ENCODE results near the gene POLR2C.
"Not testable (repeated sequence)": the region's sequence is repeated elsewhere in the genome, so short reads cannot be mapped to it uniquely, and the experiment has no call there.

POLR2C gene

DNA sequence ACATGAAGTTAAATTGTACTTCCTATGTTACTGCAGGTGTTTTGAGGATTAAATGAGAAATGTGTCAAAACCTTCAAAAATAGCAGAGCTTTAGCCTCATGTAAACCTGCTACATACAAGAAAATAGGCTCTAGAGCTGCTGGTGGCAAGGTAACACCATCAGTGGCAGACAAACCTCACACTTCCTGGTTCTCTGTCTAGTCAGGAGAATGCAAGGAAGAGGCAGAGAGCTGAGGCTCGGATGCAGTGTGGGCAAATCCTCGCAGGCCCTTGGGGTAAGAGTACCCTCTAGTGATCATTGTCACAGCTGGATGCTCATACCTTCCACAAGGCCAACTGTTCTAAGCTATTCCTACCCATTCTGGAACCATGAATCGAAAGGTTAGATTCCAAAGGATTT lies 29.5 kb upstream of the POLR2C start:
- peaks cover 88% of the 10 kb centered on the region for H3K36me3 ChIP-seq (ENCODE audit: insufficient read depth, low read length)
- no peak overlapping the region for H2AFZ ChIP-seq (ENCODE audit: low read depth, low read length)
- no peaks in the 10 kb centered on the region for H3K27me3 ChIP-seq (ENCODE audit: insufficient read depth, low read length)
- H3K4me3 ChIP-seq (ENCODE audit: low read length): no peak overlapping the region
- no peaks in the 10 kb centered on the region for H3K4me1 ChIP-seq (ENCODE audit: insufficient read depth, low read length)
- no peaks in the 10 kb centered on the region for H3K9me3 ChIP-seq (ENCODE audit: low read length)

DNA sequence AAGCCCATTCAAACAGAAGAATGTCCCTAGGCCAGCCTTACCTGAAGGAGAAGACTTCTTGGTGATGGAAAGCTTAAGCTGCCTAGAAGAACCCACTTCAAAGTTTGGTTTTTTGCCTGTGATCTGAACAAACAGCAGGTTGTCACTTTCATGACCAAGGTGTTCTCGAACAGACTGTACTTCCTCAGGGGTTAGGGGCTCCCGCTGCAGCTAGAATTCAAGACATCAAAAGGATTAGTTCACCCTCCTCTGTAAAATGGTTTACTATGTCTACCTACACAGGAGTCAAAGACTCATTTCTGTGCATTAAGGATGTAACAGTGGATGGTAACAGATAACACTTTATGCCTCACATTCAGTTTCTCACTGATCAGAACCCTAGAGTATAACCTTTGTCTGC lies 28.5 kb upstream of the POLR2C start:
- Histone ChIP-seq H3K36me3 (ENCODE audit: insufficient read depth, low read length) (peaks cover 87% of the 10 kb centered on the region), H3K4me1 (ENCODE audit: insufficient read depth, low read length) (no peaks in the 10 kb centered on the region), H3K9me3 (ENCODE audit: low read length) (no peaks in the 10 kb centered on the region)

DNA sequence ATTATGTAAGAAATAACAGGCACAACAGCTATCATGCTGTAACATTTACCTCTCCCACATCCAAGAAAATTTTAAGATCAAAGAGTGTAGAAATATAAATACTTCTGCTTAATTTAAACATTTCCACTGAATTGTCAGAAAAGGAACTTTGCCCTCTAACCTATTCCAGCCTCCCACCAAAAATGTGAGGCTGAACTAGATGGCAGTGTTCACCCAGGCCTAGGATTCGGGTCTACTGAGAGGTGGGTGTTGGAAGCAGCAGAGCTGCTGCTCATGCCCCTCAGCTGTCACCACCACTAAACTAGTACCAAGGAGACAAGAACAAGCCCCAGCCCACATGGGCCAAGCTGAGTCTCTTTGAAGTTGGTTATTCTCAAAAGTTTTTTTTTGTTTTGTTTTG lies 26.6 kb upstream of the POLR2C start:
- no peaks in the 10 kb centered on the region for H3K4me1 ChIP-seq (ENCODE audit: insufficient read depth, low read length)
- H2AFZ ChIP-seq (ENCODE audit: low read depth, low read length): no peak overlapping the region
- H3K27me3 ChIP-seq (ENCODE audit: insufficient read depth, low read length): no peaks in the 10 kb centered on the region
- no peaks in the 10 kb centered on the region for H3K9me3 ChIP-seq (ENCODE audit: low read length)
- H3K4me3 ChIP-seq (ENCODE audit: low read length): no peak overlapping the region
- H3K36me3 ChIP-seq (ENCODE audit: insufficient read depth, low read length): peaks cover 85% of the 10 kb centered on the region

More for the DNA sequence above, 28.5 kb upstream of the POLR2C start:
- H2AFZ ChIP-seq (ENCODE audit: low read depth, low read length): no peak overlapping the region
- no peak overlapping the region for H3K4me3 ChIP-seq (ENCODE audit: low read length)
- H3K27me3 ChIP-seq (ENCODE audit: insufficient read depth, low read length): no peaks in the 10 kb centered on the region

DNA sequence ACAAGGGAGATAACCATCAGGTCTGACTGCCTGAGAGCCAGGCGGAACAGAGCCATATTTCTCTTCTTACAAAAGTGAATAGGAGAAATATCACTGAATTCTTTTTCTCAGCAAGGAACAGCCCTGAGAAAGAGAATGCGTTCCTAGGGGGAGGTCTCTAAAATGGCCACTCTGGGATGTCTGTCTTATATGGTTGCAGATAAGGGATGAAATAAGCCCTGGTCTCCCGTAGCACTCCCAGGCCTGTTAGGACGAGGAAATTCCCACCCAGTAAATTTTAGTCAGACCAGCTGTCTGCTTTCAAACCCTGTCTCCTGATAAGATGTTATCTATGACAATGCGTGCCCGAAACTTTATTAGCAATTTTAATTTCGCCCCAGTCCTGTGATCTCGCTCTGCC lies 22.5 kb upstream of the POLR2C start:
- not testable (repeated sequence) for H3K9me3 ChIP-seq (ENCODE audit: low read length); H3K27me3 ChIP-seq (ENCODE audit: insufficient read depth, low read length); H3K4me3 ChIP-seq (ENCODE audit: low read length); H2AFZ ChIP-seq (ENCODE audit: low read depth, low read length); H3K4me1 ChIP-seq (ENCODE audit: insufficient read depth, low read length)
- H3K36me3 ChIP-seq (ENCODE audit: insufficient read depth, low read length): peaks cover 54% of the 10 kb centered on the region

DNA sequence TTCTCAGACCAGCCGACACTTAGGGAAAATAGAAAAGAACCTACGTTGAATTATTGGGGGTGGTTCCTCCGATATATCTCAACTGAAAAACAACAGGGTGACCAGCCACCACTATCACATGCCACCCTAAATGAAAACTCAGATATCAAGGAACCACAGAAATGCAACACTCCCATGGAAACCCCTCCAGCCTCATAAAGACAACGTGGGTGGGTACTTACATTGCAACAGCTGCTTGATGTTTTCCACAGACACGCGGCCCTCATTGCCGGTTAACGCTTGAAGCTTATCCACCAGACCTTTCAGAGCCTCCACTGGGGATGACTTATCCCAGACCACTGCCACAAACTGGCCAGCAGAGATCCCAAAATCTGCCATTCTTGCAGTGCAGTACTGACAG lies 21.9 kb upstream of the POLR2C start:
- H2AFZ ChIP-seq (ENCODE audit: low read depth, low read length); H3K4me1 ChIP-seq (ENCODE audit: insufficient read depth, low read length); H3K4me3 ChIP-seq (ENCODE audit: low read length); H3K9me3 ChIP-seq (ENCODE audit: low read length); H3K27me3 ChIP-seq (ENCODE audit: insufficient read depth, low read length): not testable (repeated sequence)
- peaks cover 51% of the 10 kb centered on the region for H3K36me3 ChIP-seq (ENCODE audit: insufficient read depth, low read length)

DNA sequence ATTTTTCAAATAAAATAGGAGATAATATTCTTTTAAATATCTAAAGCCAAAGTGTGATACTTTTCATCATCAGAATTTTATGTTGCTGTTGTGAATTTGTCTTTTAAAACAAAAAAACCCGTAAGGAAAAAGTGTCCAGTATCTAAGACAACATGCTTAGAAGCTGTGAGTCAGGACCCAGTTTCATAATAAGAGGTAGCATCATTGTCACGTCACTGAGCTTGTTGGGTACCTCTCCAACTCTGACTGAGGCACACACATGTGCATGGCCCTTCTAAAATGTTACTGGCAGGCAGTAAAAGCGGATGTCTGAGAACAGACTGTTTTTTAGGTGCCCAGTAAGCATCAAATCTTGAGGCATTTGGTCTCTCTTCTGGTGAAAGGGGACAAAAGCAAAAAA lies 17.8 kb upstream of the POLR2C start:
- H3K36me3 ChIP-seq (ENCODE audit: insufficient read depth, low read length): peaks cover 16% of the 10 kb centered on the region
- peaks cover 13% of the 10 kb centered on the region for H3K4me1 ChIP-seq (ENCODE audit: insufficient read depth, low read length)

DNA sequence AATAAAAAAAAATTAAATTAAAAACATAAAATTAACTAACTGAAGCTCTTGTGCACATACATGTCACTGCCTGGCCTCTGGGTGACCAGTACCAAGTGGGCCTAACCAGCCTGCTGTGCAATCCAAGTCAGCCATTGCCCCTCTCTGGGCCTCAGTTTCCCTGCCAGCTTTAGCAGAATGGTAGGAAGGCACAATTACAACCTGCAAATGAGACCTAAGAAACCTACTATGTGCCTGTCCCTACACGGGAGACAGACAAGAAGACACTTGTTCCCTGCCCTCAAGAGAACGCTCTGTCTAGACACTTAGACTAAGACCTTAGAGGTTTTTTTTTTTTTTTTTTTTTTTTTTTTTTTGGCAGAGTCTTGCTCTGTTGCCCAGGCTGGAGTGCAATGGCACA lies 17.0 kb upstream of the POLR2C start:
- H3K36me3 ChIP-seq (ENCODE audit: insufficient read depth, low read length): peaks cover 11% of the 10 kb centered on the region
- no peaks in the 10 kb centered on the region for H3K27me3 ChIP-seq (ENCODE audit: insufficient read depth, low read length)
- H3K4me1 ChIP-seq (ENCODE audit: insufficient read depth, low read length): peaks cover 13% of the 10 kb centered on the region
- H2AFZ ChIP-seq (ENCODE audit: low read depth, low read length): no peak overlapping the region
- no peaks in the 10 kb centered on the region for H3K9me3 ChIP-seq (ENCODE audit: low read length)
- H3K4me3 ChIP-seq (ENCODE audit: low read length): no peak overlapping the region

More for the DNA sequence above, 17.8 kb upstream of the POLR2C start:
- H3K27me3 ChIP-seq (ENCODE audit: insufficient read depth, low read length): no peaks in the 10 kb centered on the region
- H3K4me3 ChIP-seq (ENCODE audit: low read length): no peak overlapping the region
- no peaks in the 10 kb centered on the region for H3K9me3 ChIP-seq (ENCODE audit: low read length)
- H2AFZ ChIP-seq (ENCODE audit: low read depth, low read length): no peak overlapping the region

DNA sequence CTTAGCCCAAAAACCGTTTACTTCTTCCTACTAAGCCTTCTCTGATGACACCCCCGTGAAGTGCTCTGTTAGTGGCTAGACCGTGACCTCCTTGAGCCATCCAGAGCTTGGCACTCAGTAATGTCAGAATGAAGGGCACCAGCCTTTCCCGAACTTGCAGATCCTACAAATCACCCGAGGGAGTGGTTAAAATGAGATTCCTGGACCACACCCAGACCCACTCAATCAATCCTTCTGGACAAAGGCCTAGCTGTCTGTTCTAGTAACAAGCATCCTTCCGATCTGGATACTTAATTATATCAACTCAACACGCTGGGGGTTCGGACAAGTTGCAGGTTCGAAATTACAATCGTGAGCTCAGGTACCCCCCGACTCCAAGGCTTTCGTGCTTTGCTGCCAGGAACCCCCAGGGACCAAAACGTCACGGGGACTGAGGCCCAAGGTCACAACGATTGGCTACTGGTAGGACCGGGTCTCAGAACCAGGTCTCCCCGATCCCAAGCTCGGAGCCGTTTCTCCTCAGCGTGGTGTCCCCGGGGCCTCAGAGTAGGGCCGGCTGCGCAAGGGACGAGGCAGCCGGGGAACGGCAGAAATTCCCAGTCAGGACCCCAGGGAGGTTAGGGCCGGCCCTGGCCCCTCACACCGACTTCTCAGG lies 15.8 kb upstream of the POLR2C start:
- H3K27me3 ChIP-seq (ENCODE audit: insufficient read depth, low read length): no peaks in the 10 kb centered on the region
- no peaks in the 10 kb centered on the region for H3K9me3 ChIP-seq (ENCODE audit: low read length)
- peaks cover 13% of the 10 kb centered on the region for H3K4me1 ChIP-seq (ENCODE audit: insufficient read depth, low read length)

DNA sequence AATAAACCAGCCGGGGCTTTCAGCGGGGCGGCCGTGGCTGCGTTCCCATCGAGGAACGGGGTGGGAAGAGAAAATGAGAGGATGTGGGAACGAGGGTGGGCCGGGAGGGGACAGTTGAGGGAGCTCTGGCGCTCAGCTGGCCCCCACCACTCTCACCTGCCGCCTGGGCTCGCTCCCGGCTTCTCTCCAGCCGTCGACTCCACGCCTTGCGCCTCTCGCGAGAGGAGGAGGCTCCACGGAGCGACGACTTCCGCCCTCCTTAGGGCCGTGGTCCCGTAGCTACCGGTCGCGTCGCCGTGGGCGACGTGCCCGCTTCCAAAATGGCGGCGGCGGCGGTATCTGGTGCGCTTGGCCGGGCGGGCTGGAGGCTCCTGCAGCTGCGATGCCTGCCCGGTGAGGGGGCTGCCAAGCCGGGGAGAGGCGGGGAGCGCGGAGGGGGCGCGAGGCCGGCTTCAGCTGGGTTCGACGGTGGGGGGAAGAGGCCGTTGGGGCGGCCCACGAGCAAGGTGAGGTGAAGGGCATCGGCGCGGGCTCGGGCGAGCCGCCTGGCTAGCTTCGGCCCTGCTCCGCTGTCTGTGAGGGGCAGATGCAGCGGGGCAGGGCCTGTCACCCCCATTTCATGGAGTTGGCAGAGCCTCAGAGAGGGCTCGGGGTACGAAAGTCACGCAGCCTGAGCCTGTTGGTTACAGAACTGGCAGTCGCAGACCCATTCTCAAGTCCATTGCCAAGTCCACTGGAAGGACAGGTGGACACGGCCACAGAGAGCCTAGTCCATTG lies 15.1 kb upstream of the POLR2C start, which contains the start of the genes CIAPIN1 and COQ9:
Gene CIAPIN1 (minus strand): TSS at position 200 of the 777 bp plus-strand sequence. CDS start 6,457 bp downstream, outside the sequence.
Gene COQ9 (plus strand): TSS at position 294 of the 777 bp plus-strand sequence. CDS start 27 bp downstream, at position 321.
- Histone ChIP-seq H3K4me3 (ENCODE audit: low read length) (peak within 1 kb of the TSS; percentile 72), H3K4me1 (ENCODE audit: insufficient read depth, low read length) (peaks cover 13% of the 10 kb centered on the region), H3K27me3 (ENCODE audit: insufficient read depth, low read length) (no peaks in the 10 kb centered on the region), H3K9me3 (ENCODE audit: low read length) (no peaks in the 10 kb centered on the region), H2AFZ (ENCODE audit: low read depth, low read length) (peak within 1 kb of the TSS; percentile 33), H3K36me3 (ENCODE audit: insufficient read depth, low read length) (peaks cover 14% of the 10 kb centered on the region)

More for the DNA sequence above, 15.8 kb upstream of the POLR2C start:
- Histone ChIP-seq H2AFZ (ENCODE audit: low read depth, low read length) (peak overlapping the region; percentile 22), H3K4me3 (ENCODE audit: low read length) (peak overlapping the region; percentile 72), H3K36me3 (ENCODE audit: insufficient read depth, low read length) (peaks cover 8% of the 10 kb centered on the region)

DNA sequence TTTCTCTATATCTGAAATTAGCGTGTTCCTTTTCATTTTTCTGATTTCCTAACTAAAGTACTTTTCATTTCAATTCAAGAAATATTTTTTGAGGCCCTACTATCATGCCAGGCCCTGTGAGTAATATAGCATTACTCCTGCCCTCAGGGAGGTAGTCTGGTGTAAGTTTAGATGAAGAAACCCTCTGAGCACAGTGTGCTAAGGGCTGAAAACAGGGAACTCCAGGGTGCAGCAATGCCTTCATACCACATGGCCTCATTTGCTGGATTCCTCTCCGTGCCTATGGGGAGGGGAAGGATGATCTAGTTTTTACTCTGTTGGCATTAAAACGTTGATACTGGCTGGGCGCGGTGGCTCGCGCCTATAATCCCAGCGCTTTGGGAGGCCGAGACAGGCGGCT lies 10.5 kb upstream of the POLR2C start:
- no peaks in the 10 kb centered on the region for H3K27me3 ChIP-seq (ENCODE audit: insufficient read depth, low read length)
- H3K36me3 ChIP-seq (ENCODE audit: insufficient read depth, low read length): peaks cover 54% of the 10 kb centered on the region
- H3K4me3 ChIP-seq (ENCODE audit: low read length): no peak overlapping the region
- H3K9me3 ChIP-seq (ENCODE audit: low read length): no peaks in the 10 kb centered on the region
- no peak overlapping the region for H2AFZ ChIP-seq (ENCODE audit: low read depth, low read length)
- H3K4me1 ChIP-seq (ENCODE audit: insufficient read depth, low read length): peaks cover 6% of the 10 kb centered on the region

DNA sequence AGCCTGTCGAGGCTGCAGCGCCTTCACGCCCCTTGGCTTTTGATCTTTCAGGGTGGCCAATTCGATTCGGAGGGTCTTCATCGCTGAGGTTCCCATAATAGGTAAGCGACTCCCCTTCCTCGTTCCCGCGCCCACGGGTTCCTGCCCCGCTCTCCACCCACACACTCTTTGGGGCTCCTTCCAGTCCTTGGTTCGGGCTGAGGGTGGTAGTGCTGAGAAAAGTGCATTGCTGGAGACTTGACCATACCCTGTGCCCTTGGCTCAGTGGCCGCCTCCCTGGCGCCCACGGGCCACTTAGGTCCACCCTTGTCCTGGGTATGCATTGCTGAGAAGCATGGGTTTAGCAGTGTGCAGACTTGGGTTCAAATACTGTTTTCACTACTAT lies 491 bp downstream of the POLR2C start:
- Histone ChIP-seq H3K4me3 (ENCODE audit: low read length) (peak overlapping the region; percentile 89), H3K36me3 (ENCODE audit: insufficient read depth, low read length) (peaks cover 63% of the 10 kb centered on the region), H2AFZ (ENCODE audit: low read depth, low read length) (no peak overlapping the region), H3K27me3 (ENCODE audit: insufficient read depth, low read length) (no peaks in the 10 kb centered on the region), H3K9me3 (ENCODE audit: low read length) (no peaks in the 10 kb centered on the region), H3K4me1 (ENCODE audit: insufficient read depth, low read length) (peaks cover 7% of the 10 kb centered on the region)

DNA sequence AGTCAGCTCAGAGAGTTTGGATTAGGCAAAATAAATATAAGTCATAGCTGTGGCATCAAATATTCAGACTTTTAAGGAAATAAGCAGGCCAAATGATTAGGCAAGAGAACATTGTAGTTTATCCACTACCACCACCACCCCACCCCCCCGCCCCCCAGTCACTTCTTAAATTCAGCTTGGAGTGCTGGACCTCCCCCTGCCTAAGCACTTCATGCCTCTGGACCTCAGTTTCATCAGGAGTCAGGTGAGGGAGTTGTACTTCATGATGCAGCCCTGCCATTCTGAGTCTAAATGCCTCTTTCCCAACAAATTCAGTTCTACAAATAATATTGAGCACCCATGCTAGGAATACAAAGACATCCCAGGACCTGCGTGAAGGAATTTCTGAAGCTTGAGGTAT lies 2.0 kb downstream of the POLR2C start:
- Histone ChIP-seq H3K27me3 (ENCODE audit: insufficient read depth, low read length) (no peaks in the 10 kb centered on the region), H3K9me3 (ENCODE audit: low read length) (no peaks in the 10 kb centered on the region), H3K4me3 (ENCODE audit: low read length) (no peak overlapping the region), H2AFZ (ENCODE audit: low read depth, low read length) (no peak overlapping the region), H3K36me3 (ENCODE audit: insufficient read depth, low read length) (peaks cover 63% of the 10 kb centered on the region), H3K4me1 (ENCODE audit: insufficient read depth, low read length) (peaks cover 7% of the 10 kb centered on the region)

DNA sequence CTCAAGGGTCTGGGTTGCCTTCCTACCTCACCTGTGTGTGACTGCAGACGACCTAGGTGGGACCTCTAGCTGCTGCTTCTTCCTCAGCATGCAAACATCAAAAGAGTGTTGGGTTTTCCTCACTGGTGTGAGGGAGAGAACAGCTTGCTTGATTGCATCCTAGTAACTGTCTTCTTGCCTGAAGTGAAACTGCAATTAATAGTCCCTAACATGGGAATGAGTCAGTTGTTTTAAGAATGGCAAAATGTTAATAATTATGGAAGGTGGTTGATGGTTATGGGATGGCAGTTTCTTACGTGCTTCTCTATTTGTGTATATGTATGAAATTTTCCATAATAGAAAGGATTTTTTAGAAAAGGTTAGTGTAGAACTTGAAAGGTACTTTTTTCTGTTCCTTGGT lies 5.9 kb downstream of the POLR2C start:
- H3K36me3 ChIP-seq (ENCODE audit: insufficient read depth, low read length): peaks cover 75% of the 10 kb centered on the region

More for the DNA sequence above, 5.9 kb downstream of the POLR2C start:
- Histone ChIP-seq H3K4me3 (ENCODE audit: low read length) (no peak overlapping the region), H3K9me3 (ENCODE audit: low read length) (no peaks in the 10 kb centered on the region), H3K27me3 (ENCODE audit: insufficient read depth, low read length) (no peaks in the 10 kb centered on the region), H3K4me1 (ENCODE audit: insufficient read depth, low read length) (peaks cover 3% of the 10 kb centered on the region), H2AFZ (ENCODE audit: low read depth, low read length) (no peak overlapping the region)
